SK-N-MC (cell line): Measurements from ENCODE around the gene FLT1.

ENCODE experiments used
- DNase-seq: peaks from one replicate; pipeline ENCODE4 v3.0.0-alpha.2; 2011; ENCODE audit warnings: low read depth, low spot score
- H3K27ac ChIP-seq: fragments of 200-600 bp; sonication (generic); 2 replicates; pipeline ENCODE4 v1.5.1; 2016; ENCODE audit warnings: mixed run types
- H3K36me3 ChIP-seq: fragments of 200-600 bp; sonication (generic); 2 replicates; pipeline ENCODE4 v1.6.1; 2017; ENCODE audit warnings: antibody characterized with exemption, low read length, mixed read lengths; ENCODE audit not compliant: insufficient read depth
- H3K4me3 ChIP-seq: fragments of 200-600 bp; sonication (generic); 2 replicates; pipeline ENCODE4 v1.5.1; 2016
- H3K9ac ChIP-seq: fragments of 200-600 bp; sonication (generic); 2 replicates; pipeline ENCODE4 v1.8.0; 2017; ENCODE audit warnings: mixed run types, mixed read lengths; ENCODE audit not compliant: insufficient read length
- H3K9me3 ChIP-seq: fragments of 200-600 bp; sonication (generic); 2 replicates; pipeline ENCODE4 v1.6.1; 2017; ENCODE audit warnings: low read depth, mild to moderate bottlenecking, antibody characterized with exemption, low read length, moderate library complexity, mixed read lengths
- EZH2 ChIP-seq: fragments of 200-600 bp; sonication (generic); IDR thresholded peaks from one replicate; pipeline ENCODE4 v1.6.1; 2017; ENCODE audit warnings: antibody characterized with exemption
- FOXP2 ChIP-seq: optimal IDR thresholded peaks from 2 replicates; pipeline ENCODE3; 2011; ENCODE audit warnings: mild to moderate bottlenecking, moderate library complexity; ENCODE audit not compliant: insufficient read depth; ENCODE audit errors: extremely low read length, control extremely low read depth
- POLR2AphosphoS5 ChIP-seq: IDR thresholded peaks from 2 replicates; pipeline ENCODE4 v1.6.1; 2012; ENCODE audit warnings: mild to moderate bottlenecking, low read depth, low read length, borderline replicate concordance

FLT1 gene

GRCh38 chr13:28396053-28396452 is 98.9 kb downstream of the FLT1 start:
- H3K4me3 ChIP-seq = no peak overlapping the region
- H3K9me3 ChIP-seq = no peaks in the 10 kb centered on the region
- no peaks in the 10 kb centered on the region for H3K36me3 ChIP-seq
- DNase-seq = no peak
- TF ChIP-seq EZH2 = no peak
- TF ChIP-seq POLR2AphosphoS5 = no peak
- no peak for TF ChIP-seq FOXP2
- no peak overlapping the region for H3K27ac ChIP-seq
- H3K9ac ChIP-seq = no peak overlapping the region

- H3K27ac ChIP-seq = no peak overlapping the region
- no peak for DNase-seq
- H3K9me3 ChIP-seq = no peaks in the 10 kb centered on the region
- TF ChIP-seq POLR2AphosphoS5 (no peak), EZH2 (no peak), FOXP2 (no peak)
- H3K9ac ChIP-seq = no peak overlapping the region
- no peak overlapping the region for H3K4me3 ChIP-seq
- no peaks in the 10 kb centered on the region for H3K36me3 ChIP-seq
These were observed 100.5 kb downstream of the FLT1 start for GRCh38 chr13:28394422-28394821.

- DNase-seq = no peak
- TF ChIP-seq EZH2 = no peak
- TF ChIP-seq FOXP2 = no peak
- no peak for TF ChIP-seq POLR2AphosphoS5
- Histone ChIP-seq H3K27ac (no peak overlapping the region), H3K4me3 (no peak overlapping the region), H3K36me3 (no peaks in the 10 kb centered on the region), H3K9ac (no peak overlapping the region), H3K9me3 (no peaks in the 10 kb centered on the region)
These were observed 101.9 kb downstream of the FLT1 start for GRCh38 chr13:28392896-28393505.

- Histone ChIP-seq H3K9ac (no peak overlapping the region), H3K9me3 (no peaks in the 10 kb centered on the region), H3K36me3 (no peaks in the 10 kb centered on the region), H3K4me3 (no peak overlapping the region), H3K27ac (no peak overlapping the region)
- DNase-seq = no peak
- TF ChIP-seq POLR2AphosphoS5 (no peak), EZH2 (no peak), FOXP2 (no peak)
These were observed 102.5 kb downstream of the FLT1 start for GRCh38 chr13:28392428-28392827.

GRCh38 chr13:28387740-28388501 is 107.0 kb downstream of the FLT1 start:
- H3K4me3 ChIP-seq = no peak overlapping the region
- DNase-seq = no peak
- no peaks in the 10 kb centered on the region for H3K36me3 ChIP-seq
- no peak overlapping the region for H3K9ac ChIP-seq
- no peaks in the 10 kb centered on the region for H3K9me3 ChIP-seq
- H3K27ac ChIP-seq = no peak overlapping the region
- TF ChIP-seq POLR2AphosphoS5 = no peak
- TF ChIP-seq FOXP2 = no peak
- TF ChIP-seq EZH2 = no peak

GRCh38 chr13:28385362-28385761 is 109.6 kb downstream of the FLT1 start:
- Histone ChIP-seq H3K36me3 (no peaks in the 10 kb centered on the region), H3K9me3 (no peaks in the 10 kb centered on the region), H3K4me3 (no peak overlapping the region), H3K9ac (no peak overlapping the region), H3K27ac (no peak overlapping the region)
- TF ChIP-seq EZH2 (no peak), FOXP2 (no peak), POLR2AphosphoS5 (no peak)
- DNase-seq = no peak

GRCh38 chr13:28384789-28385188 is 110.1 kb downstream of the FLT1 start:
- Histone ChIP-seq H3K4me3 (no peak overlapping the region), H3K27ac (no peak overlapping the region), H3K9ac (no peak overlapping the region), H3K36me3 (no peaks in the 10 kb centered on the region), H3K9me3 (no peaks in the 10 kb centered on the region)
- no peak for TF ChIP-seq FOXP2
- DNase-seq = no peak

- H3K9ac ChIP-seq = no peak overlapping the region
- TF ChIP-seq POLR2AphosphoS5 (no peak), FOXP2 (no peak), EZH2 (no peak)
- no peak for DNase-seq
- no peak overlapping the region for H3K4me3 ChIP-seq
- no peak overlapping the region for H3K27ac ChIP-seq
- H3K9me3 ChIP-seq = no peaks in the 10 kb centered on the region
- H3K36me3 ChIP-seq = no peaks in the 10 kb centered on the region
These were observed 114.6 kb downstream of the FLT1 start for GRCh38 chr13:28380319-28380718.
